ENCODE data around the gene PRKACA.

The PRKACA gene

DNA sequence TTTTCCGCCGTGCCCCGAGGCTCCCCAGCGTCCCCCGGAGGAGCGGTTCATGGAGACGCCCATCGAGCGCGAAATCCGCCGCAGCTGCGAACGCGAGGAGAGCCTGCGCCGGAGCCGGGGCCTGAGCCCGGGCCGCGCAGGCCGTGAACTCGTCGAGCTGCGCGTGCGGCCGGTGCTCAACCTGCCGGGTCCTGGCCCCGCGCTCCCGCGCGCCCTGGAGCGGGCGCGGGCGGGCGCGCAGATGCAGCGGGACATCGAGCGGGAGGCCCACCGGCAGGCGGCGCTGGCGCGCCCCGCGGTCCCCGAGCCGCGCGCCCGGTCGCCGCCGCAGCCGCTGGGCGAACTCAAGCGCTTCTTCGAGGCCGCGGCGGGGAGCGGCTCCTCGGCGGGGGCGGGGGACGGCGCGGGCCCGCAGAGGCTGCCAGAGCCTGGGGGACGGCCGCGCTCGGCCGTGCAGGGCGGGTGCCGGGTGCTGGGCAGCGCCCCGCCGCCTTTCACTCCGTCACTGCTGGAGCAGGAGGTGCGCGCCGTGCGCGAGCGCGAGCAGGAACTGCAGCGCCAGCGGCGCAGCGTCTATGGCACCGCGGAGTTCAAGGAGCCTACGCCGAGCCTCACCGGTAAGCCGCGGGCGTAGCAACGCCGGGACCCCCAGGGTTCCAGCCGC is 44.2 kb downstream of the PRKACA start (continued):
- TF ChIP-seq HOXC10 (CRISPR knock-in tag; IDR thresholded peaks at IDR 0.05) (peak; percentile 89; the same call in 1 of the 2 replicates), HIC1 (tag by site-specific recombination; IDR thresholded peaks at IDR 0.05) (peak; percentile 45; the same call in 1 of the 2 replicates), ZBTB10 (tag by site-specific recombination; IDR thresholded peaks at IDR 0.05) (no peak), ZSCAN30 (tag by site-specific recombination; IDR thresholded peaks at IDR 0.05) (0 out of 2 replicates have a peak, but pooled peaks have one; percentile 8), CTCF (tag by site-specific recombination; IDR thresholded peaks at IDR 0.05) (0 out of 2 replicates have a peak, but pooled peaks have one; percentile 10), ZIC2 (tag by site-specific recombination; IDR thresholded peaks at IDR 0.05) (peak; percentile 31; the same call in 1 of the 2 replicates), ZNF266 (tag by site-specific recombination; IDR thresholded peaks at IDR 0.05; ENCODE audit: low read depth) (no peak), KLF16 (tag by site-specific recombination; IDR thresholded peaks at IDR 0.05) (no peak), ZBTB17 (tag by site-specific recombination; IDR thresholded peaks at IDR 0.05) (peak; percentile 39; the same call in 1 of the 2 replicates), ZNF324 (tag by site-specific recombination; IDR thresholded peaks at IDR 0.05) (no peak)

- ChIA-PET CTCF (interaction anchor here (0.6 to 6.2 kb wide), 22 partner anchors 7 to 236 kb away, joined by 3 to 80 read pairs (median 4); partner anchors contain the start of genes IL27RA and PALM3), POLR2A (interaction anchor here (0.8 to 1.6 kb wide), 8 partner anchors 14 to 192 kb away, joined by 3 to 11 read pairs (median 4); partner anchors contain the start of genes ASF1B, CC2D1A and IL27RA)
- no peaks in the 10 kb centered on the region for H3K36me3 ChIP-seq (ENCODE audit: control insufficient read depth in 2 of 2, insufficient read depth in 1 of 2, low read length in 2 of 2)
- H3K4me3 ChIP-seq (ENCODE audit: low read depth, low read length) = peak within 1 kb of the TSS; percentile 57
- no peaks in the 10 kb centered on the region for H3K4me1 ChIP-seq (ENCODE audit: control insufficient read depth, insufficient read depth, low read length)
- peak within 1 kb of the TSS; percentile 57 for H3K27ac ChIP-seq (ENCODE audit: extremely low read depth, low read depth, low read length)
- H3K9me3 ChIP-seq (ENCODE audit: control insufficient read depth, insufficient read depth, low read depth, low read length) = no peaks in the 10 kb centered on the region
- TF ChIP-seq ZBTB21 (tag by site-specific recombination; IDR thresholded peaks at IDR 0.05) (no peak), KLF7 (tag by site-specific recombination; IDR thresholded peaks at IDR 0.05; ENCODE audit: borderline replicate concordance) (peak; percentile 17; the same call in 1 of the 2 replicates), RBAK (tag by site-specific recombination; IDR thresholded peaks at IDR 0.05) (no peak), ZNF660 (tag by site-specific recombination; IDR thresholded peaks at IDR 0.05) (no peak), KLF8 (tag by site-specific recombination; IDR thresholded peaks at IDR 0.05) (peak; percentile 57; the same call in 1 of the 2 replicates), GLIS2 (tag by site-specific recombination; IDR thresholded peaks at IDR 0.05) (peak; percentile 74), ZNF548 (tag by site-specific recombination; IDR thresholded peaks at IDR 0.05) (no peak), ZSCAN30 (tag by site-specific recombination; IDR thresholded peaks at IDR 0.05) (0 out of 2 replicates have a peak, but pooled peaks have one; percentile 6), ZBTB20 (tag by site-specific recombination; IDR thresholded peaks at IDR 0.05) (peak; percentile 54; the same call in 1 of the 2 replicates), ZNF341 (tag by site-specific recombination; IDR thresholded peaks at IDR 0.05; ENCODE audit: low read depth) (no peak), SCRT2 (tag by site-specific recombination; IDR thresholded peaks at IDR 0.05) (peak; percentile 89), ZNF658 (tag by site-specific recombination; IDR thresholded peaks at IDR 0.05) (no peak), ZNF514 (tag by site-specific recombination; IDR thresholded peaks at IDR 0.05) (no peak), ZNF391 (tag by site-specific recombination; IDR thresholded peaks at IDR 0.05; ENCODE audit: borderline replicate concordance, low read depth) (0 out of 2 replicates have a peak, but pooled peaks have one; percentile 10)
- TF ChIP-seq, protein P1, sequence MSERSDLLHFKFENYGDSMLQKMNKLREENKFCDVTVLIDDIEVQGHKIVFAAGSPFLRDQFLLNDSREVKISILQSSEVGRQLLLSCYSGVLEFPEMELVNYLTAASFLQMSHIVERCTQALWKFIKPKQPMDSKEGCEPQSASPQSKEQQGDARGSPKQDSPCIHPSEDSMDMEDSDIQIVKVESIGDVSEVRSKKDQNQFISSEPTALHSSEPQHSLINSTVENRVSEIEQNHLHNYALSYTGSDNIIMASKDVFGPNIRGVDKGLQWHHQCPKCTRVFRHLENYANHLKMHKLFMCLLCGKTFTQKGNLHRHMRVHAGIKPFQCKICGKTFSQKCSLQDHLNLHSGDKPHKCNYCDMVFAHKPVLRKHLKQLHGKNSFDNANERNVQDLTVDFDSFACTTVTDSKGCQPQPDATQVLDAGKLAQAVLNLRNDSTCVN (tag by site-specific recombination; optimal IDR thresholded peaks at IDR 0.05) = peak; percentile 28
- TF ChIP-seq, protein P2, sequence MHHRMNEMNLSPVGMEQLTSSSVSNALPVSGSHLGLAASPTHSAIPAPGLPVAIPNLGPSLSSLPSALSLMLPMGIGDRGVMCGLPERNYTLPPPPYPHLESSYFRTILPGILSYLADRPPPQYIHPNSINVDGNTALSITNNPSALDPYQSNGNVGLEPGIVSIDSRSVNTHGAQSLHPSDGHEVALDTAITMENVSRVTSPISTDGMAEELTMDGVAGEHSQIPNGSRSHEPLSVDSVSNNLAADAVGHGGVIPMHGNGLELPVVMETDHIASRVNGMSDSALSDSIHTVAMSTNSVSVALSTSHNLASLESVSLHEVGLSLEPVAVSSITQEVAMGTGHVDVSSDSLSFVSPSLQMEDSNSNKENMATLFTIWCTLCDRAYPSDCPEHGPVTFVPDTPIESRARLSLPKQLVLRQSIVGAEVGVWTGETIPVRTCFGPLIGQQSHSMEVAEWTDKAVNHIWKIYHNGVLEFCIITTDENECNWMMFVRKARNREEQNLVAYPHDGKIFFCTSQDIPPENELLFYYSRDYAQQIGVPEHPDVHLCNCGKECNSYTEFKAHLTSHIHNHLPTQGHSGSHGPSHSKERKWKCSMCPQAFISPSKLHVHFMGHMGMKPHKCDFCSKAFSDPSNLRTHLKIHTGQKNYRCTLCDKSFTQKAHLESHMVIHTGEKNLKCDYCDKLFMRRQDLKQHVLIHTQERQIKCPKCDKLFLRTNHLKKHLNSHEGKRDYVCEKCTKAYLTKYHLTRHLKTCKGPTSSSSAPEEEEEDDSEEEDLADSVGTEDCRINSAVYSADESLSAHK (tag by site-specific recombination; IDR thresholded peaks at IDR 0.05) = no peak
These were observed 44.9 kb downstream of the PRKACA start, which contains the start of gene MISP3 for GRCh38 chr19:14072535-14073260. MISP3 (plus strand) TSS chr19:14072786; CDS start chr19:14073310, 524 bp downstream.

Data from HEK293 (cell line).